ENCODE results near the gene MDGA2. TPM values are rescaled to one million over a fixed set of nuclear protein-coding genes. Genes with fewer than 3 reads are reported as not detected.

Gene MDGA2
- total RNA-seq, 1 donor from 2014 or later, result 2.4 TPM

- no peak overlapping the region for H3K9ac ChIP-seq (ENCODE audit: low read length)
- no peak overlapping the region for H2AFZ ChIP-seq (ENCODE audit: low read depth, low read length)
- FAIRE-seq, result no peak
- no peaks in the 10 kb centered on the region for H3K27me3 Mint-ChIP-seq (ENCODE audit: low read depth, unreplicated experiment)
- no peak for TF ChIP-seq EZH2 (IDR thresholded peaks at IDR 0.05; ENCODE audit: insufficient read depth, low read length)
- no peak for TF ChIP-seq CTCF (IDR thresholded peaks at IDR 0.05; ENCODE audit: insufficient read depth, low read depth, low read length)
- H3K36me3 Mint-ChIP-seq (ENCODE audit: low read depth, unreplicated experiment), result no peaks in the 10 kb centered on the region
- no peaks in the 10 kb centered on the region for H3K9me3 Mint-ChIP-seq (ENCODE audit: unreplicated experiment)
- peaks cover 8% of the 10 kb centered on the region for H3K4me1 ChIP-seq (ENCODE audit: insufficient read depth, low read length)
- no peaks in the 10 kb centered on the region for H4K20me1 ChIP-seq (ENCODE audit: insufficient read depth, low read length)
- no peak overlapping the region for H3K4me2 ChIP-seq (ENCODE audit: low read length)
- H3K27me3 ChIP-seq (ENCODE audit: insufficient read depth, low read length), result no peaks in the 10 kb centered on the region
- no peak overlapping the region for H3K27ac ChIP-seq (ENCODE audit: low read depth, low read length)
- no peak for DNase-seq (ENCODE audit: low read depth)
- H3K79me2 ChIP-seq (ENCODE audit: insufficient read depth, low read length), result no peaks in the 10 kb centered on the region
- H3K4me3 Mint-ChIP-seq (ENCODE audit: unreplicated experiment), result no peak overlapping the region
- no peak overlapping the region for H3K4me3 ChIP-seq (ENCODE audit: insufficient read depth, low read depth, low read length)
- H3K36me3 ChIP-seq (ENCODE audit: insufficient read depth, low read length), result no peaks in the 10 kb centered on the region
- no peak overlapping the region for H3K27ac Mint-ChIP-seq (ENCODE audit: unreplicated experiment)
- H3K4me1 Mint-ChIP-seq (ENCODE audit: low read depth, unreplicated experiment), result peaks cover 14% of the 10 kb centered on the region
- H3K9me3 ChIP-seq (ENCODE audit: insufficient read depth, low read depth, low read length), result no peaks in the 10 kb centered on the region
Measured at GRCh38 chr14:47302121-47302520, 373.3 kb downstream of the MDGA2 start.

- no peak overlapping the region for H3K4me3 Mint-ChIP-seq (ENCODE audit: unreplicated experiment)
- Histone ChIP-seq H3K79me2 (ENCODE audit: insufficient read depth, low read length) (no peaks in the 10 kb centered on the region), H3K9me3 (ENCODE audit: insufficient read depth, low read depth, low read length) (no peaks in the 10 kb centered on the region), H2AFZ (ENCODE audit: low read depth, low read length) (no peak overlapping the region), H4K20me1 (ENCODE audit: insufficient read depth, low read length) (no peaks in the 10 kb centered on the region), H3K9ac (ENCODE audit: low read length) (no peak overlapping the region), H3K4me2 (ENCODE audit: low read length) (peak overlapping the region; percentile 51), H3K36me3 (ENCODE audit: insufficient read depth, low read length) (no peaks in the 10 kb centered on the region), H3K4me1 (ENCODE audit: insufficient read depth, low read length) (peaks cover 8% of the 10 kb centered on the region), H3K27ac (ENCODE audit: low read depth, low read length) (peak overlapping the region; percentile 31), H3K27me3 (ENCODE audit: insufficient read depth, low read length) (no peaks in the 10 kb centered on the region), H3K4me3 (ENCODE audit: insufficient read depth, low read depth, low read length) (no peak overlapping the region)
- H3K4me1 Mint-ChIP-seq (ENCODE audit: low read depth, unreplicated experiment), result peaks cover 14% of the 10 kb centered on the region
- no peaks in the 10 kb centered on the region for H3K36me3 Mint-ChIP-seq (ENCODE audit: low read depth, unreplicated experiment)
- DNase-seq (ENCODE audit: low read depth) (peak; percentile 60), FAIRE-seq (no peak)
- TF ChIP-seq EZH2 (IDR thresholded peaks at IDR 0.05; ENCODE audit: insufficient read depth, low read length) (no peak), CTCF (IDR thresholded peaks at IDR 0.05; ENCODE audit: insufficient read depth, low read depth, low read length) (no peak)
- no peaks in the 10 kb centered on the region for H3K9me3 Mint-ChIP-seq (ENCODE audit: unreplicated experiment)
- H3K27ac Mint-ChIP-seq (ENCODE audit: unreplicated experiment), result peak overlapping the region; percentile 97
- H3K27me3 Mint-ChIP-seq (ENCODE audit: low read depth, unreplicated experiment), result no peaks in the 10 kb centered on the region
Measured at GRCh38 chr14:47300796-47301195, 374.6 kb downstream of the MDGA2 start.

GRCh38 chr14:47297374-47297773 is 378.0 kb downstream of the MDGA2 start:
- Mint-ChIP-seq H3K9me3 (ENCODE audit: unreplicated experiment) (no peaks in the 10 kb centered on the region), H3K27me3 (ENCODE audit: low read depth, unreplicated experiment) (no peaks in the 10 kb centered on the region), H3K27ac (ENCODE audit: unreplicated experiment) (no peak overlapping the region), H3K36me3 (ENCODE audit: low read depth, unreplicated experiment) (no peaks in the 10 kb centered on the region), H3K4me3 (ENCODE audit: unreplicated experiment) (no peak overlapping the region), H3K4me1 (ENCODE audit: low read depth, unreplicated experiment) (peaks cover 14% of the 10 kb centered on the region)
- TF ChIP-seq EZH2 (IDR thresholded peaks at IDR 0.05; ENCODE audit: insufficient read depth, low read length), result no peak
- no peak for TF ChIP-seq CTCF (IDR thresholded peaks at IDR 0.05; ENCODE audit: insufficient read depth, low read depth, low read length)
- H3K27me3 ChIP-seq (ENCODE audit: insufficient read depth, low read length), result no peaks in the 10 kb centered on the region
- H3K9me3 ChIP-seq (ENCODE audit: insufficient read depth, low read depth, low read length), result no peaks in the 10 kb centered on the region
- H3K36me3 ChIP-seq (ENCODE audit: insufficient read depth, low read length), result no peaks in the 10 kb centered on the region
- H3K4me2 ChIP-seq (ENCODE audit: low read length), result no peak overlapping the region
- H3K79me2 ChIP-seq (ENCODE audit: insufficient read depth, low read length), result no peaks in the 10 kb centered on the region
- peaks cover 8% of the 10 kb centered on the region for H3K4me1 ChIP-seq (ENCODE audit: insufficient read depth, low read length)
- H4K20me1 ChIP-seq (ENCODE audit: insufficient read depth, low read length), result no peaks in the 10 kb centered on the region
- no peak overlapping the region for H3K4me3 ChIP-seq (ENCODE audit: insufficient read depth, low read depth, low read length)
- no peak overlapping the region for H3K27ac ChIP-seq (ENCODE audit: low read depth, low read length)
- no peak overlapping the region for H2AFZ ChIP-seq (ENCODE audit: low read depth, low read length)
- no peak for FAIRE-seq
- no peak for DNase-seq (ENCODE audit: low read depth)
- no peak overlapping the region for H3K9ac ChIP-seq (ENCODE audit: low read length)
